NCI-H2196 treated with DMSO at 0.1 percent for 48 hours (cell line): Measurements from ENCODE around the gene SYNRG.
"Not testable (repeated sequence)": the region's sequence is repeated elsewhere in the genome, so short reads cannot be mapped to it uniquely, and the experiment has no call there.

Experiments used
- DNase-seq: peaks from one replicate; lab custom pipeline; 2025; ENCODE audit not compliant: unreplicated experiment; lab: John Stamatoyannopoulos, UW

SYNRG gene

DNA sequence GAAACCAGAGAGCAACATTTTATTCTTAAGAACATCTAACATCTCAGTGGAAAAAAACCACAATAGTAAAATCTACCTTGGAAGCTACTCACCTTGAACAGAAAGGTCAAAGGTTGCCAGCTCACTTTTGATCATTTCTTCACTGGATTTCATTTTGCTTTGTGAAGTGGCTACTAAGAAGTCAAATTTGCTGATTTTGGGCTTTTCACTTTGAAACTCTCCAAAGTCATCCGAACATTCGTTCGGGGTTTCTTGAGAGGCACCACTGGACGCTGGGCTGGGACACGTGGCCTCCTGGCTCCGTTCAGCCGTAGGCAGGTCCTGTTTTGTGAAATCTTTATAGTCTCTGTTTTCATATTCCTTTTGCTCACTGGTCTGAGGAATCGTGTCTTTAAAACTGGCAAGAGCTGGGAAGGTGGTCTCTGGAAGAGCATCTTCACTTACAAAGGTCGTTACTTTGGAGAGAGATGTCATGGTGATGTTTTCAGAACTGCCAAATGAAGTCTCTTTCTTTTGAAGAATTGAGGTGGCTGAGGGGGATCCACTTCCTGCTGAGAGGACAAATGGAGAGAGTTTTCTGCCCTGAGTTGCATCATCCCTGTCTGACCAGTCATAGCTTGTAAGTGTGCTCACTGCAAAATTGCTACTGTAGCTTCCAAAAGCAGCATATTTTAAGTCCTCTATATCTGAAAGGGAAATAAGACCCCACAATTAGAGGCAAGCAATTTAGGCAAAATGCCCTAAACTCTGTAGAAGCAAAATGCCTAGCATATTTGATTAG, 67.1 kb downstream of the SYNRG start:
- DNase-seq, result no peak

DNA sequence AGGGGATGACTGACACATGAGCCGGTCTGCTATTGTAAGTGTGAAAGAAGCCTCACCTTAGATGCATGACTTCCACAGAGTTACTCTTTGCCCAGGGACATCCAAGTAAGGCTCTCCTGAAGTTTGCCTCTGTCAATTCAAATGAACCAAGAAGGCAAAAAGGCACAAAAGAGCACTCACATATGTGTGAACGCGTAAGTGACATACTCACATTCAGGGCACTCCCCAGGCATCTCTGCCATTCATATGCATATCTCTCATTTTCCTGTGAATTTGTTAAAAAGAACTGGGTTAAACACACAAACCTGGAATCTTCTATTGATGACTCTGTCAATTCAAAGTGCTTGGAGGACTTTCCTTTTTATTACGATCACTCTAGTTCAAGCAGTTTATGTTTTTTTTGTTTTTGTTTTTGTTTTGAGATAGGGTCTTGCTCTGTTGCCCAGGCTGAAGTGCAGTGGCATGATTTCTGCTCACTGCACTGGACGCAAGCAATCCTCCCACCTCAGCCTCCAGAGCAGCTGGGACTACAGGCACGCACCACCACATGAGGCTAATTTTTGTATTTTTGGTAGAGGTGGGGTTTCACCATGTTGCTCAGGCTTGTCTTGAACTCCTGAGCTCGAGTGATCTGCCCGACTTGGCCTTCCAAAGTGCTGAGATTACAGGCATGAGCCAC, 70.1 kb downstream of the SYNRG start:
- no peak for DNase-seq

GRCh38 chr17:37535906-37536305, 73.3 kb downstream of the SYNRG start:
- no peak for DNase-seq

DNA sequence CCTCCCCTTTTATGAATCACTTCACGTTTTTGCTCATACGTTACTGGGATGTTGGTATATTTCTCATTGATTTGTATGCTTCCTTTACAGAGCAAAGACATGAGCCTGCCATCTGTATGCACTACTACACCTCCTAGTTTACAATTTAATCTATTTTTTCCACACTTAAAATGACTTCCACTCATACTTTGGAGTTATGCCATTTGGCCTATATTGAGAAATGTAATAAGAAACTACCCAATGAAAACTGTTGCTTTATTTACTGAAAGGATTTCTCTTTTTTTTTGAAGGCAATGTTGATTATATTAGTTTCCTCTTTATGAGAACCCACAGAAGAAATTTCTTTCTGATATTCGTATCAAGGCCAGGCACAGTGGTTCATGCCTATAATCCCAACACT, 76.5 kb downstream of the SYNRG start:
- no peak for DNase-seq

GRCh38 chr17:37530420-37530819, 78.8 kb downstream of the SYNRG start:
- no peak for DNase-seq

- DNase-seq, result peak; percentile 9
Observed at GRCh38 chr17:37527249-37527851, 81.9 kb downstream of the SYNRG start.

DNA sequence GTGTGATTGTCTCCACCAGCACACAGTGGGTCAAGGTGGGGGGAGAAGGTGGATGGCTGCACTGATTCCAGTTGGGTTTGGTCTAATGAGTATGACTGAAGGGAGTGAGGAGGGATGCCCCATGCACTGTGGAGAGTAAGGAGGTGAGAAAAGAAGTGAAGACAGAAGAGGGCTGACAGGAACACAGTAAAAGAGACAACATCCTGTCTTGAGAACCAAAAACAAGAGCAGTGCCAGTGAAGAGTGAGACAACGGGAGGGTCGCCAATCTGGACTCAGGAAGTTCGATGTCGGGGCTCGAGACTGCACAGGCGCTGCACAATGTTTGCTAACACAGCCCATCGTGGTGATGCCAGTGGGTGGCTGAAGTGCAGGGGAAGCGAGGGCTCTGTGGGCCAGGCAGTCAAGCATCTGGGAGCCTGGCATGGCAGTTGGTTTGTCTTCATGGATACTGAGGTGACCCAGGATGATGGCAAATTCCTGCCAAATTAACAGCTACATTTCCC, 85.5 kb downstream of the SYNRG start:
- no peak for DNase-seq

- DNase-seq, result no peak
Observed at GRCh38 chr17:37521821-37522220, 87.4 kb downstream of the SYNRG start.

DNA sequence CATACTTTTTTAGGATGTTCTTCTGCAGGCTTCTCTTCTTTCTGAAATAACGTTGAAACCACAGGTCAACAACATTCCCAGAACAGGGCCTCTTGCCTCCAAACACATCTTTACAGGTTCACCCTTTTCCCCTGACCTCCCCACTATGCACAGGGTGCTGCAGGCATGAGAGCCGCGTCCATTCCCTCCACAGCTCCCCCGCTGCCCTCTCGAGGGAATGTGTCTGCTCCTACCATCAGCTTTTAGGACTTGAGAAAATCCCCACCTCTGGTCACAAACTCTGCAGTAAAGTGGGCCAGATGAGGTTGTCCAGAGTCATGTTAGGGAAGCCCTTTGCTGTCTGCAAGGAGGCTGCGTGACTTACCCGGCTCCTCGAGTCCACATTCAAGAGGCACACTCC, 89.0 kb downstream of the SYNRG start:
- DNase-seq, result no peak

GRCh38 chr17:37519251-37519985, 89.8 kb downstream of the SYNRG start:
- no peak for DNase-seq

GRCh38 chr17:37518826-37519225, 90.4 kb downstream of the SYNRG start:
- no peak for DNase-seq

GRCh38 chr17:37517881-37518280, 91.3 kb downstream of the SYNRG start:
- DNase-seq, result no peak

DNA sequence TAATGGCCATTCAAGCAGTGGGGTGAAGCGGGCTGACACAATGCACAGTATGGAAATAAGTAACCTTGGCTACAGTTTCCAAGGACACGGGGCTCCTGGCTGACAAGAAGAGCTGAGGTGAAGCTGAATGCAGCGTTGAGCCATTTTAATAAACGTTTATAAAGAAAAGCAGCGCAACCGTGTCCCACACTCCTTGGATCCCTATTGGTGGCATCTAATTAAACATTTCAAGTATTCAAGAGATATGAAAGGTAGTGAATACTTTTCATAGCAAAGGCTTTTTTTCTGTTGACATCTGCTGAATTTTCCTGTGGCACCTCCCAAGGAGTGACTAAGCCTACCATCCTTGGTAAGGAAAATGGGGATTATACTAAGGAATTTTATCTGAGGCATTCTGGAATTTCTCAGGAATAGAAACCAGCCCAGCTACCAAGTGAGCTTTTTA, 93.1 kb downstream of the SYNRG start:
- no peak for DNase-seq

- no peak for DNase-seq
Observed at GRCh38 chr17:37513711-37514110, 95.5 kb downstream of the SYNRG start.

- DNase-seq, result no peak
Observed at GRCh38 chr17:37512442-37513068, 96.7 kb downstream of the SYNRG start.

- DNase-seq, result not testable (repeated sequence)
Observed at GRCh38 chr17:37511642-37512041, 97.6 kb downstream of the SYNRG start.

- DNase-seq, result no peak
Observed at GRCh38 chr17:37510056-37510455, 99.2 kb downstream of the SYNRG start.

DNA sequence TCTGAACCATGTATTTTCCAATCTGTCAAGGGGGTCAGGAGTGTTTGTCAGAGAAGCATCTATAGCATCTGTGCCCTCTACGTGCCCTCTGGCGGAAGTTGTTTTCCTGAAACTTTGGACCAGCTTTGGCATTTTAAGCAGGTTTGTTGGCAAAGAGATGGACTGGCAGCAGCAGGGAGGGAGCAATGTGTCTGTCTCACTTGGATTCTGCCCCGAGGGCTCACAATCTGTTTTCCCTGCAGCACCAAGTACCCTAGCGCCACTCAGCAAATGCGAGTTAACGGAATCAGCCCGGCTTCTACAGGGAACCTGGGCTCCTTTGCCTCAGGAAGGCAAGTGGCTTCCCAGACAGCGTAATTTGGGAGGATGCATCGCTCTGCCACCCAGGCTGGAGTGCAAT, 102.1 kb downstream of the SYNRG start:
- DNase-seq, result no peak

GRCh38 chr17:37506678-37507077, 102.5 kb downstream of the SYNRG start:
- DNase-seq, result no peak

- no peak for DNase-seq
Observed at GRCh38 chr17:37505333-37505732, 103.9 kb downstream of the SYNRG start.

DNA sequence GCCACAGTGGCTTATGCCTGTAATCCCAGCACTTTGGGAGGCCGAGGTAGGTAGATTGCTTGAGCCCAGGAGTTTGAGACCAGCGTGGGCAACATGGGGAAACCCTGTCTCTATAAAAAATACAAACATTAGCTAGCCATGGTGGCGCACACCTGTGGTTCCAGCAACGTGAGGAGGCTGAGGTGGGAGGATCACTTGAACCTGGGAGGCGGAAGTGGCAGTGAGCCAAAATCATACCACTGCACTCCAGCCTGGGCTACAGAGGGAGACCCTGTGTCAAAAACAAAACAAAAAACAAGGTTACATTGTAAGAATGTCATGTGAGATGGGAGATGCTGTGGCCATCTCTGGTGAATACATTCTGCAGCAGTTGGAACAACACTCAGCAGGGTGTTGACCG, 106.1 kb downstream of the SYNRG start:
- DNase-seq, result no peak
